ENCODE measurements around the gene TUBGCP6. TPM values are rescaled to one million over a fixed set of nuclear protein-coding genes. Genes with fewer than 3 reads are reported as not detected.

TUBGCP6 gene
- total RNA-seq, 1 donor from 2014 or later: 48.5 TPM

DNA sequence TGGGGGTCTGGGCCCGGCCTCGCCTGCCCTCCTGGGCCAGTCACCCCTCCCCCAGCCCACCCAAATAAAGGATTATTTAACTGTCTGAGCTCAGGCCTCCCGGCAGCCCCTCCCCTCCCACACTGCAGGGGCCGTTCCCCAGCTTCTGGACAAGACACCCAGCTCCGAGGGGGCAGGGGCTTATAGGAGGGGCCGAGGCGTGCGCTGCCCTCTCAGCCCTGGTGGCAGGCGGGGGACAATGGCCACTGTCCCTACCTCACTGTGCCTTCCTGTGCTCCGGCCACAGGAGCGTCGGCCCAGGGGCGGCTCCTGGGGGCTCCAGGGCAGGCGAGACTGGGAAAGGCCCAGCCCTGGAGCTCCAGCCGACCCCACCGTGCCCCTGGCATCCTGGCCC is 46.2 kb downstream of the TUBGCP6 start:
- H3K36me3 Mint-ChIP-seq (ENCODE audit: low read depth, unreplicated experiment): peaks cover 4% of the 10 kb centered on the region
- peaks cover 7% of the 10 kb centered on the region for H3K27me3 Mint-ChIP-seq (ENCODE audit: unreplicated experiment)
- peaks cover 6% of the 10 kb centered on the region for H3K4me1 Mint-ChIP-seq (ENCODE audit: unreplicated experiment)
- no peak overlapping the region for H3K4me3 Mint-ChIP-seq (ENCODE audit: unreplicated experiment)
- no peak for DNase-seq (ENCODE audit: low spot score)
- no peaks in the 10 kb centered on the region for H3K9me3 Mint-ChIP-seq (ENCODE audit: unreplicated experiment)
- TF ChIP-seq, protein P1, sequence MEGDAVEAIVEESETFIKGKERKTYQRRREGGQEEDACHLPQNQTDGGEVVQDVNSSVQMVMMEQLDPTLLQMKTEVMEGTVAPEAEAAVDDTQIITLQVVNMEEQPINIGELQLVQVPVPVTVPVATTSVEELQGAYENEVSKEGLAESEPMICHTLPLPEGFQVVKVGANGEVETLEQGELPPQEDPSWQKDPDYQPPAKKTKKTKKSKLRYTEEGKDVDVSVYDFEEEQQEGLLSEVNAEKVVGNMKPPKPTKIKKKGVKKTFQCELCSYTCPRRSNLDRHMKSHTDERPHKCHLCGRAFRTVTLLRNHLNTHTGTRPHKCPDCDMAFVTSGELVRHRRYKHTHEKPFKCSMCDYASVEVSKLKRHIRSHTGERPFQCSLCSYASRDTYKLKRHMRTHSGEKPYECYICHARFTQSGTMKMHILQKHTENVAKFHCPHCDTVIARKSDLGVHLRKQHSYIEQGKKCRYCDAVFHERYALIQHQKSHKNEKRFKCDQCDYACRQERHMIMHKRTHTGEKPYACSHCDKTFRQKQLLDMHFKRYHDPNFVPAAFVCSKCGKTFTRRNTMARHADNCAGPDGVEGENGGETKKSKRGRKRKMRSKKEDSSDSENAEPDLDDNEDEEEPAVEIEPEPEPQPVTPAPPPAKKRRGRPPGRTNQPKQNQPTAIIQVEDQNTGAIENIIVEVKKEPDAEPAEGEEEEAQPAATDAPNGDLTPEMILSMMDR (IDR thresholded peaks at IDR 0.05; ENCODE audit: unreplicated experiment): no peak
- H3K27ac Mint-ChIP-seq (ENCODE audit: unreplicated experiment): no peak overlapping the region

- Mint-ChIP-seq H3K27me3 (ENCODE audit: unreplicated experiment) (peaks cover 7% of the 10 kb centered on the region), H3K4me1 (ENCODE audit: unreplicated experiment) (peaks cover 6% of the 10 kb centered on the region), H3K36me3 (ENCODE audit: low read depth, unreplicated experiment) (no peaks in the 10 kb centered on the region), H3K27ac (ENCODE audit: unreplicated experiment) (no peak overlapping the region), H3K9me3 (ENCODE audit: unreplicated experiment) (no peaks in the 10 kb centered on the region), H3K4me3 (ENCODE audit: unreplicated experiment) (no peak overlapping the region)
- no peak for DNase-seq (ENCODE audit: low spot score)
- TF ChIP-seq, protein P1 (IDR thresholded peaks at IDR 0.05; ENCODE audit: unreplicated experiment): no peak
Measured at GRCh38 chr22:50197856-50198623, 46.8 kb downstream of the TUBGCP6 start.

- no peak for DNase-seq (ENCODE audit: low spot score)
- H3K9me3 Mint-ChIP-seq (ENCODE audit: unreplicated experiment): no peaks in the 10 kb centered on the region
- H3K27ac Mint-ChIP-seq (ENCODE audit: unreplicated experiment): no peak overlapping the region
- peaks cover 4% of the 10 kb centered on the region for H3K4me1 Mint-ChIP-seq (ENCODE audit: unreplicated experiment)
- H3K4me3 Mint-ChIP-seq (ENCODE audit: unreplicated experiment): no peak overlapping the region
- H3K27me3 Mint-ChIP-seq (ENCODE audit: unreplicated experiment): peaks cover 4% of the 10 kb centered on the region
- no peaks in the 10 kb centered on the region for H3K36me3 Mint-ChIP-seq (ENCODE audit: low read depth, unreplicated experiment)
- TF ChIP-seq, protein P1 (IDR thresholded peaks at IDR 0.05; ENCODE audit: unreplicated experiment): no peak
Measured at GRCh38 chr22:50197000-50197800, 47.6 kb downstream of the TUBGCP6 start.

- Mint-ChIP-seq H3K4me1 (ENCODE audit: unreplicated experiment) (no peaks in the 10 kb centered on the region), H3K27ac (ENCODE audit: unreplicated experiment) (no peak overlapping the region), H3K36me3 (ENCODE audit: low read depth, unreplicated experiment) (peaks cover 3% of the 10 kb centered on the region), H3K9me3 (ENCODE audit: unreplicated experiment) (no peaks in the 10 kb centered on the region), H3K4me3 (ENCODE audit: unreplicated experiment) (no peak overlapping the region), H3K27me3 (ENCODE audit: unreplicated experiment) (peaks cover 8% of the 10 kb centered on the region)
- TF ChIP-seq, protein P1 (IDR thresholded peaks at IDR 0.05; ENCODE audit: unreplicated experiment): no peak
- DNase-seq (ENCODE audit: low spot score): no peak
Measured at GRCh38 chr22:50196256-50196655, 48.6 kb downstream of the TUBGCP6 start.

Measured in endothelial cell (in vitro differentiated cells).